Natural killer cell (primary cell): ENCODE results near the gene JARID2. TPM values are rescaled to one million over a fixed set of nuclear protein-coding genes. Genes with fewer than 3 reads are reported as not detected.
A peak's percentile ranks its signal among the peaks of the same experiment; 100 is the strongest.

Source experiments
- ATAC-seq, 3 donors: fragments of 150-1000 bp in 2 of 3; fragments of 200-7000 bp in 1 of 3; cut with Tn5 transposase; 1 replicate in 1 of 3; 2 replicates in 2 of 3; pipeline ENCODE4 v1.10.0; 2021; ENCODE audit warnings: mild to moderate bottlenecking in 2 of 3, moderate library complexity in 2 of 3
- DNase-seq, 2 donors: peaks; one replicate each; pipeline versions ENCODE4 v3.0.0 to v3.0.0-alpha.2; 2013 to 2021; ENCODE audit warnings: mixed read lengths in 1 of 2
- H3K27ac ChIP-seq: one replicate; pipeline ENCODE4 v1.5.1; 2013; ENCODE audit warnings: mild to moderate bottlenecking, low read length
- H3K27me3 ChIP-seq: one replicate; pipeline ENCODE4 v1.6.1; 2013; ENCODE audit warnings: low read length; ENCODE audit not compliant: control insufficient read depth, insufficient read depth
- H3K36me3 ChIP-seq: one replicate; pipeline ENCODE4 v1.6.1; 2013; ENCODE audit warnings: low read length; ENCODE audit not compliant: control insufficient read depth, insufficient read depth
- H3K4me1 ChIP-seq: one replicate; pipeline ENCODE4 v1.6.1; 2013; ENCODE audit warnings: low read length; ENCODE audit not compliant: control insufficient read depth, insufficient read depth
- H3K4me3 ChIP-seq: one replicate; pipeline ENCODE4 v1.5.1; 2013; ENCODE audit warnings: low read length
- H3K9me3 ChIP-seq: one replicate; pipeline ENCODE4 v1.6.1; 2013; ENCODE audit warnings: low read length; ENCODE audit not compliant: control insufficient read depth, insufficient read depth
- H3K27ac Mint-ChIP-seq, 2 donors: one replicate each; pipeline ENCODE4 v1.8.0; 2022; ENCODE audit warnings: mild to moderate bottlenecking in 2 of 2, mixed read lengths in 2 of 2, moderate library complexity in 1 of 2
- H3K27me3 Mint-ChIP-seq, 2 donors: one replicate each; pipeline ENCODE4 v1.8.0; 2022; ENCODE audit warnings: low read depth in 2 of 2, mixed read lengths in 2 of 2
- H3K36me3 Mint-ChIP-seq: one replicate; pipeline ENCODE4 v1.8.0; 2022; ENCODE audit warnings: mixed read lengths
- H3K4me1 Mint-ChIP-seq, 2 donors: one replicate each; pipeline ENCODE4 v1.8.0; 2022; ENCODE audit warnings: mixed read lengths in 2 of 2
- H3K4me3 Mint-ChIP-seq: one replicate; pipeline ENCODE4 v1.8.0; 2022; ENCODE audit warnings: mild to moderate bottlenecking, moderate library complexity, mixed read lengths
- H3K9me3 Mint-ChIP-seq, 2 donors: one replicate each; pipeline ENCODE4 v1.8.0; 2022; ENCODE audit warnings: mixed read lengths in 2 of 2
- WGBS: methylation state at CpG from one replicate; pipeline ENCODE4 v1.1.7; 2013; ENCODE audit warnings: missing lambda C conversion rate; ENCODE audit not compliant: insufficient coverage; 5-methylcytosine and 5-hydroxymethylcytosine counted together
- intact Hi-C: fragments of 100-400 bp; cut with micrococcal nuclease; formaldehyde crosslinking; loops from one replicate; pipeline ENCODE4 v1.14.2; 2022
- total RNA-seq, 4 donors: library from RNA; stranded (reverse); fragments of 120-200 nt in 1 of 4; gene quantifications; one replicate each; pipeline versions ENCODE4 v1.2.3 to v1.2.4, GENCODE V29; 2013 to 2022
- TF ChIP-seq, protein P1 (sequence below): fragments of 200-600 bp; IDR thresholded peaks from one replicate; pipeline ENCODE4 v1.8.0; 2022; ENCODE audit warnings: antibody characterized with exemption

Gene JARID2
- total RNA-seq, 3 donors from 2014 or later (not counting 1 experiment from before 2014, with no cell fraction given), result 49.9 to 60.9 (median 60.5) TPM

DNA sequence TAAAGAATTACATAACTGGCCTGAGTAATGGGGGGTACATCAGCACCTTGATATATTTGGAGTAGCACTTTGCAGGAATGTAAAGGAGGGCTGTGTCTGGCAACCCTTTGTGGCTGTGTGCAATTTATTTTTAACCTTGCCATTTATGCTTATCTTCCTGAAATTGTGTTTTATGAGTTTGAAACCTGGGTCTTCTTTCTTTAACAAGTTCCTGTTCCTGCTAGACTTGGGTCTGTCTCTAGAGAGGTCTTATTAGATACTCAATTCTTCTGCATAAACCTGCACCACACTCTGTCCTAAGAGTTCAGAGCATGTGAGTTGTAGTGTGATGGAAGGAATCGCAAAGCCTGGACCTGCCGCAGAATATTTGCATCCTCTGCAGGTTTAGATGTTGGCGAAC, 181.0 kb downstream of the JARID2 start:
- intact Hi-C loops, result no loop called here
- no peaks in the 10 kb centered on the region for H3K27me3 ChIP-seq
- ATAC-seq, result no peak
- Mint-ChIP-seq H3K9me3 (no peaks in the 10 kb centered on the region), H3K4me3 (no peak overlapping the region), H3K36me3 (no peaks in the 10 kb centered on the region), H3K27ac (peak overlapping the region; percentile 63 to 93), H3K27me3 (no peaks in the 10 kb centered on the region), H3K4me1 (peaks cover 93 to 94% of the 10 kb centered on the region in 2 donors)
- no peaks in the 10 kb centered on the region for H3K36me3 ChIP-seq
- TF ChIP-seq, protein P1, sequence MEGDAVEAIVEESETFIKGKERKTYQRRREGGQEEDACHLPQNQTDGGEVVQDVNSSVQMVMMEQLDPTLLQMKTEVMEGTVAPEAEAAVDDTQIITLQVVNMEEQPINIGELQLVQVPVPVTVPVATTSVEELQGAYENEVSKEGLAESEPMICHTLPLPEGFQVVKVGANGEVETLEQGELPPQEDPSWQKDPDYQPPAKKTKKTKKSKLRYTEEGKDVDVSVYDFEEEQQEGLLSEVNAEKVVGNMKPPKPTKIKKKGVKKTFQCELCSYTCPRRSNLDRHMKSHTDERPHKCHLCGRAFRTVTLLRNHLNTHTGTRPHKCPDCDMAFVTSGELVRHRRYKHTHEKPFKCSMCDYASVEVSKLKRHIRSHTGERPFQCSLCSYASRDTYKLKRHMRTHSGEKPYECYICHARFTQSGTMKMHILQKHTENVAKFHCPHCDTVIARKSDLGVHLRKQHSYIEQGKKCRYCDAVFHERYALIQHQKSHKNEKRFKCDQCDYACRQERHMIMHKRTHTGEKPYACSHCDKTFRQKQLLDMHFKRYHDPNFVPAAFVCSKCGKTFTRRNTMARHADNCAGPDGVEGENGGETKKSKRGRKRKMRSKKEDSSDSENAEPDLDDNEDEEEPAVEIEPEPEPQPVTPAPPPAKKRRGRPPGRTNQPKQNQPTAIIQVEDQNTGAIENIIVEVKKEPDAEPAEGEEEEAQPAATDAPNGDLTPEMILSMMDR, result no peak
- no peak for DNase-seq
- 93% methylated on average over 3 of the region's 3 CpGs for WGBS
- H3K4me3 ChIP-seq, result no peak overlapping the region
- no peaks in the 10 kb centered on the region for H3K9me3 ChIP-seq
- peaks cover 45% of the 10 kb centered on the region for H3K4me1 ChIP-seq
- no peak overlapping the region for H3K27ac ChIP-seq

DNA sequence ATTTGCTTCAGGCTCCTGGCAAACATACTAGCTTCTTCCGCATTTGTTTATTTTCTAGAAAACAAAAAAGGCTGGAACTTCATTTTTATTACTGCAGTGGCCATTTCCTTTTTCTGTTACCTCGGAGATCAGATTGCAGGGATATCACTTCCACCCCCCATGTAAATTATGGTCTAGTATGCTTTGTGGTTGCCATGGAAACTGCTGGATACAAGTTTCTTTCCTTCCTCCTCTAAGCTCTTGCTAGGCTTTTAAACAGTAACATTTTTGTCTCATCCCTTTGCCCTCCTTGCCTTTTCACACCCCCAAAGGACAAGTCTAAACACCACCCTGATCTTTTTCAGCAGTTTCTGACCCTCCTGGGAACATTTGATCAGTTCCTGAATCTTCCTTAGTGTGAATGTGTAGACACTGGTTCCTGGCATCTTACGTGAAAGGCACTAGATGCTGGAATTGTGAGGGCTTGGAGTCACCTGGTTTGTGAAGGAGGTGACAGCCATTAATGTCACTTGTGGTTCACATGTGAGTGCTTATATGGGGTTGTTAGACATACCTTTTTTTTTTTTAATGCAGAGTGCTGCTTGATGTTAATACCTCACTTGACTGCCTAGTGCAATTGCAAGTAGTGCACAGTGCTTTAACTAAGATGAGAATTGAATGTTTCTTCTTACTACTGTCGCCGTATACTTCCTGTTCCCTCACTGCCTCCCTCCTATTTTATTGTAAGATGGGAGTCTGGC, 181.6 kb downstream of the JARID2 start:
- no peaks in the 10 kb centered on the region for H3K27me3 Mint-ChIP-seq
- peak overlapping the region; percentile 63 to 93 for H3K27ac Mint-ChIP-seq
- H3K4me3 Mint-ChIP-seq, result no peak overlapping the region
- peaks cover 44% of the 10 kb centered on the region for H3K4me1 ChIP-seq
- no peaks in the 10 kb centered on the region for H3K36me3 Mint-ChIP-seq
- no peaks in the 10 kb centered on the region for H3K27me3 ChIP-seq
- intact Hi-C loops, result no loop called here
- no peaks in the 10 kb centered on the region for H3K36me3 ChIP-seq
- no peaks in the 10 kb centered on the region for H3K9me3 ChIP-seq
- no peaks in the 10 kb centered on the region for H3K9me3 Mint-ChIP-seq
- TF ChIP-seq, protein P1, result no peak
- ATAC-seq, result peak; percentile 45 to 78 (median 75)
- no peak for DNase-seq
- H3K27ac ChIP-seq, result no peak overlapping the region
- no peak overlapping the region for H3K4me3 ChIP-seq
- 67% methylated on average over 3 of the region's 5 CpGs for WGBS
- peaks cover 93 to 94% of the 10 kb centered on the region in 2 donors for H3K4me1 Mint-ChIP-seq

DNA sequence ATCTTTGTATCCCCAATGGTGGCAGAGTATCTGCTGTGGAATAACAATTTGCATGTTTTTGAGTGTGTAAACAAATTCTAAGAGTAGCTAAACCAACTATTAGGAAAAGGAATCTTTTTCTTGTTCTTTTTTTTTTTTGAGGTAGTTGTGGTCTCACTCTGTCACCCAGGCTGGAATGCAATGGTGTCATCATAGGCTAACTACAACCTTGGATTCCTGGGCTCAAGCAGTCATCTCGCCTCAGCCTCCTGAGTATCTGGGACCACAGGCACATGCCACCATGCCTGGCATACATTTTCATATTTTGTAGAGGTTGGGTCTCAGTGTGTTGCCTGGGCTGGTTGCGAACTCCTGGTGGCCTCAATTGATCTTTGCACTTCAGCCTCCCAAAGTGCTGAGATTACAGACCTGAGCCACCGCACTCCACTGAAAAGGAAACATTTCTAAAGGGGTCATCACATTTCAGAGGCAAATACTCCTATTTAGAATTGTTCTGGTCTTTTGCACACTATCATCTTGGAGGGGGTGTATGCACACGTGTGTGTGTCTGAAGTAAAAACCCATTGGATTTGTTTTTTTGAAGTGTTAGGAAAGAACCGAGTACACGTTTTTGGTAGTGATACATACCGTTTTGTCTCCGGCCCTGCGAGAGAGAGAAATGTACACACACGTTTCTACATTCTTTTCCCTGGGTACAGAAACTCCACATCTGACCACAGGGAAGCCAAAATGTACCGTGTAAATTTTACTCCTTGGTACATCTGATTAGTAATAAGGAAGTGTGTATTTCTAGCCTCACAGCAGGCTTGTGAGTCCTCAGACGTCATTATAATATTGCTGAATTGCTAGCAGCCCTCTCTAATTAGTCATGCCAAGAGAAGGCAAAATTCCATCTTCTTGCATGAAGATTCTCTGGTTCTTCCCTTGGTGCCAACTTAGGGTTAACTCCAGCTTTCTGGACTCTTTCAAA, 183.6 kb downstream of the JARID2 start:
- Mint-ChIP-seq H3K4me1 (peaks cover 93 to 94% of the 10 kb centered on the region in 2 donors), H3K27ac (peak overlapping the region in 1 of 2 donors; percentile 93)

More for the DNA sequence above, 183.6 kb downstream of the JARID2 start:
- no peaks in the 10 kb centered on the region for H3K27me3 Mint-ChIP-seq
- no peaks in the 10 kb centered on the region for H3K36me3 ChIP-seq
- H3K4me1 ChIP-seq, result peaks cover 41% of the 10 kb centered on the region
- H3K4me3 ChIP-seq, result no peak overlapping the region
- no peaks in the 10 kb centered on the region for H3K27me3 ChIP-seq
- TF ChIP-seq, protein P1, result no peak
- no peak overlapping the region for H3K27ac ChIP-seq
- WGBS, result 77% methylated on average over 11 of the region's 12 CpGs
- ATAC-seq, result no peak
- H3K36me3 Mint-ChIP-seq, result no peaks in the 10 kb centered on the region
- no peaks in the 10 kb centered on the region for H3K9me3 Mint-ChIP-seq
- H3K4me3 Mint-ChIP-seq, result no peak overlapping the region
- no peak for DNase-seq
- intact Hi-C loops, result no loop called here
- H3K9me3 ChIP-seq, result no peaks in the 10 kb centered on the region
